GM18499 (cell line): Measurements from ENCODE around the gene WNT9A.
"Not testable (repeated sequence)": the region's sequence is repeated elsewhere in the genome, so short reads cannot be mapped to it uniquely, and the experiment has no call there.

Experiments used
- ATAC-seq: cut with Tn5 transposase; IDR thresholded peaks from one replicate; pipeline ENCODE4 v1.9.1; 2021; ENCODE audit warnings: moderate number of reproducible peaks; ENCODE audit not compliant: insufficient read depth, unreplicated experiment

Gene WNT9A

GRCh38 chr1:227947676-227948492 is at the start of gene WNT9A:
TSS of gene WNT9A (minus strand) at chr1:227947932. CDS start at chr1:227947887, 45 bp downstream.
- ATAC-seq: no peak

- ATAC-seq: no peak
Observed at GRCh38 chr1:227996187-227996950, 48.6 kb upstream of the WNT9A start.

- ATAC-seq: no peak
Observed at GRCh38 chr1:227994632-227995300, 47.0 kb upstream of the WNT9A start.

GRCh38 chr1:227987181-227987580 is 39.4 kb upstream of the WNT9A start:
- no peak for ATAC-seq

- ATAC-seq: not testable (repeated sequence)
Observed at GRCh38 chr1:227975583-227976283, 28.0 kb upstream of the WNT9A start.

GRCh38 chr1:227973724-227974288 is 26.1 kb upstream of the WNT9A start:
- not testable (repeated sequence) for ATAC-seq

GRCh38 chr1:227972843-227973374 is 25.2 kb upstream of the WNT9A start:
- ATAC-seq: not testable (repeated sequence)

GRCh38 chr1:227972283-227972679 is 24.5 kb upstream of the WNT9A start:
- ATAC-seq: not testable (repeated sequence)

- not testable (repeated sequence) for ATAC-seq
Observed at GRCh38 chr1:227971643-227972282, 24.0 kb upstream of the WNT9A start.

GRCh38 chr1:227971216-227971615 is 23.5 kb upstream of the WNT9A start:
- not testable (repeated sequence) for ATAC-seq

GRCh38 chr1:227970076-227970995 is 22.6 kb upstream of the WNT9A start:
- not testable (repeated sequence) for ATAC-seq

GRCh38 chr1:227967815-227968214 is 20.1 kb upstream of the WNT9A start:
- not testable (repeated sequence) for ATAC-seq

- not testable (repeated sequence) for ATAC-seq
Observed at GRCh38 chr1:227966733-227967132, 19.0 kb upstream of the WNT9A start.

GRCh38 chr1:227961651-227962466 is 14.1 kb upstream of the WNT9A start:
- no peak for ATAC-seq

GRCh38 chr1:227959325-227959860 is 11.7 kb upstream of the WNT9A start:
- no peak for ATAC-seq

- no peak for ATAC-seq
Observed at GRCh38 chr1:227958617-227959324, 11.0 kb upstream of the WNT9A start.
